ENCODE results near the gene ZFHX3. TPM values are rescaled to one million over a fixed set of nuclear protein-coding genes. Genes with fewer than 3 reads are reported as not detected.

The ZFHX3 gene
- total and polyA plus RNA-seq, 4 donors: 1.5 to 5.9 (median 3.0) TPM

DNA sequence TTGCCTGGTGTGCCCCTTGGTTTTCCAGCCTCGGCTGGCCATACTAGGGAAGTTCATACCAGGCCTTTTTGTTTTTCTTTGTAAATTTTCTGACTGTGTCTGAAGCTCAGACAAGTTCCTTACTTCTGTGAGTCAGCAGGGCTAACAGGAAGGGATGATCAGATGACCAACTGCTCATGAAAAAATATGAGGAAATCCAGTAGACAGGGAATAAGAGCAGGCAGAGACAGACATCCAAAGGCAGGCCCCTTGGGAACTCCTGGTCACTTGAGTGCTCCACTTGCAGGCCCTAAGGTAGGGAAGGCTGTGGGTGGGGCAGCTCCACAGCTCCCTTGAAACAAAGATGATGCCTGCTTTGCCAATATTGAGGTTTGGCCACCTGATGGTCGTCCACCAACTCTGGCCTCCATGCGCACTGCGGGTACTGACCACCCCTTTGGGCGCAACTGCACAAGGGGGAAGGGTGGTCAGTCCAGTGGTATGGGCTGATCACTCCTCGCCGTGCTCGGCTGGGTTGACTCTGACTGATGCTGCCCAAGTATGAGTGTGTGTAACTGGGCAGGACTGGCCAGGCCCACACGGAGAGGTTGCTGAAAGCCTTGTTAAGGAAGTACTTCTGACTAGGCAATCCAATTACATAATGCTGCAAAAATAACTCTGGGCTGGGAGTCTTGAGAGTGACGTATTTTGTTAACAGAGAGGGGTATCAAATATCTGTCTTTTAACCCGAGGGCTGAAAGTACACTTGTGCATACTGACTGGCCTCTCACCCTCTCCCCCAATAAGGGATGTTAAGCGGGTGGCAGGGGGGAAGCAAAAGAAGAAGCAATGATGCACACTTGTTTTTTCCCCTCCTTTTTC, 20.8 kb upstream of the ZFHX3 start:
- H3K4me3 ChIP-seq (ENCODE audit: low read depth in 1 of 3, low read length in 3 of 3): no peak overlapping the region
- peak overlapping the region; percentile 82 for H3K27ac ChIP-seq (ENCODE audit: low read depth in 1 of 2, low read length in 2 of 2)
- TF ChIP-seq RXRA (IDR thresholded peaks at IDR 0.05) (no peak), REST (IDR thresholded peaks at IDR 0.05) (peak; percentile 13)
- WGBS: 71% methylated on average over 12 of the region's 12 CpGs
- peaks cover 0 to 27% (median 16%) of the 10 kb centered on the region in 4 donors for H3K4me1 ChIP-seq (ENCODE audit: control insufficient read depth in 4 of 4, insufficient read depth in 4 of 4, low read length in 3 of 4)
- no peak for DNase-seq (ENCODE audit: low spot score)
- H3K27me3 ChIP-seq (ENCODE audit: control insufficient read depth in 4 of 4, insufficient read depth in 4 of 4, low read length in 3 of 4): peaks cover 0 to 9% (median 3%) of the 10 kb centered on the region in 4 donors
- H3K36me3 ChIP-seq (ENCODE audit: control insufficient read depth in 4 of 4, insufficient read depth in 3 of 4, low read depth in 1 of 4, low read length in 3 of 4): no peaks in the 10 kb centered on the region
- H3K9me3 ChIP-seq (ENCODE audit: control insufficient read depth in 4 of 4, low read length in 3 of 4): no peaks in the 10 kb centered on the region
- H3K9ac ChIP-seq (ENCODE audit: low read depth in 1 of 2, low read length in 2 of 2): peak overlapping the region in 1 of 2 donors; percentile 24

- no peak for DNase-seq (ENCODE audit: low spot score)
- Histone ChIP-seq H3K27ac (ENCODE audit: low read depth in 1 of 2, low read length in 2 of 2) (peak overlapping the region; percentile 82), H3K9ac (ENCODE audit: low read depth in 1 of 2, low read length in 2 of 2) (peak overlapping the region in 1 of 2 donors; percentile 24), H3K9me3 (ENCODE audit: control insufficient read depth in 4 of 4, low read length in 3 of 4) (no peaks in the 10 kb centered on the region), H3K4me3 (ENCODE audit: low read depth in 1 of 3, low read length in 3 of 3) (no peak overlapping the region), H3K27me3 (ENCODE audit: control insufficient read depth in 4 of 4, insufficient read depth in 4 of 4, low read length in 3 of 4) (peaks cover 0 to 9% (median 3%) of the 10 kb centered on the region in 4 donors), H3K36me3 (ENCODE audit: control insufficient read depth in 4 of 4, insufficient read depth in 3 of 4, low read depth in 1 of 4, low read length in 3 of 4) (no peaks in the 10 kb centered on the region), H3K4me1 (ENCODE audit: control insufficient read depth in 4 of 4, insufficient read depth in 4 of 4, low read length in 3 of 4) (peaks cover 0 to 30% (median 16%) of the 10 kb centered on the region in 4 donors)
- TF ChIP-seq NR2F2 (IDR thresholded peaks at IDR 0.05): no peak
- TF ChIP-seq RXRA (IDR thresholded peaks at IDR 0.05): no peak
- TF ChIP-seq EGR1 (IDR thresholded peaks at IDR 0.05; ENCODE audit: low read depth in 2 of 2): no peak
- TF ChIP-seq HNF4G (IDR thresholded peaks at IDR 0.05): no peak
- no peak for TF ChIP-seq SP1 (IDR thresholded peaks at IDR 0.05)
- no peak for TF ChIP-seq ATF3 (IDR thresholded peaks at IDR 0.05)
- no peak for TF ChIP-seq REST (IDR thresholded peaks at IDR 0.05)
- no peak for TF ChIP-seq HNF4A (conservative IDR thresholded peaks at IDR 0.05)
- TF ChIP-seq FOXA2 (IDR thresholded peaks at IDR 0.05): no peak
- no peak for TF ChIP-seq GABPA (IDR thresholded peaks at IDR 0.05 in 1 of 2, conservative IDR thresholded peaks at IDR 0.05 in 1 of 2)
- TF ChIP-seq, protein P1, sequence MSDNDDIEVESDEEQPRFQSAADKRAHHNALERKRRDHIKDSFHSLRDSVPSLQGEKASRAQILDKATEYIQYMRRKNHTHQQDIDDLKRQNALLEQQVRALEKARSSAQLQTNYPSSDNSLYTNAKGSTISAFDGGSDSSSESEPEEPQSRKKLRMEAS (IDR thresholded peaks at IDR 0.05): no peak
- TF ChIP-seq ZBTB33 (IDR thresholded peaks at IDR 0.05): no peak
- TF ChIP-seq YY1 (IDR thresholded peaks at IDR 0.05): no peak
- WGBS: 73% methylated on average over 5 of the region's 5 CpGs
Measured at GRCh38 chr16:73067671-73068540, 20.0 kb upstream of the ZFHX3 start.

Data from liver (tissue), 9 donors.